GM12878 (cell line): ENCODE measurements around the gene GGTA1. TPM values are rescaled to one million over a fixed set of nuclear protein-coding genes. Genes with fewer than 3 reads are reported as not detected.

Source experiments
- ATAC-seq: fragments of 200-7000 bp; cut with Tn5 transposase; 3 replicates; pipeline ENCODE4 v1.9.1; 2020; ENCODE audit warnings: mild to moderate bottlenecking, moderate library complexity
- BruUV-seq: library from RNA; stranded (reverse); fragments of 400-500 nt; replicated peaks from 2 replicates; lab custom pipeline; 2021; lab: Mats Ljungman, UMichigan
- CTCF ChIA-PET: fragments of 300-600 bp; sonication (Branson Sonifier 250); formaldehyde crosslinking; extraction: SDS; loops from one replicate; lab custom pipeline; 2021; ENCODE audit warnings: inconsistent platforms; lab: Yijun Ruan, JAX
- POLR2A ChIA-PET: fragments of 350-600 bp; formaldehyde crosslinking; extraction: SDS; loops from one replicate; lab custom pipeline; 2021; ENCODE audit warnings: inconsistent platforms; lab: Charles Lee
- RAD21 ChIA-PET: fragments of 300-600 bp; sonication (Branson Sonifier 250); formaldehyde crosslinking; loops from one replicate; lab custom pipeline; 2023; ENCODE audit warnings: antibody characterized with exemption; ENCODE audit not compliant: unreplicated experiment; lab: Charles Lee
- SMC1A ChIA-PET: fragments of 300-600 bp; sonication (Branson Sonifier 250); formaldehyde crosslinking; loops from one replicate; lab custom pipeline; 2023; ENCODE audit not compliant: unreplicated experiment, uncharacterized antibody; lab: Charles Lee
- DNase-seq: peaks from one replicate; pipeline ENCODE4 v3.0.0-alpha.2; 2011; ENCODE audit warnings: low read depth, low spot score
- FAIRE-seq: peaks from 3 replicates; lab custom pipeline; 2011; peaks lifted over from hg19 to GRCh38; lab: Jason Lieb, UNC
- H2AFZ ChIP-seq: 2 replicates; pipeline ENCODE4 v1.6.0; 2011; ENCODE audit warnings: low read depth, low read length, control low read depth; ENCODE audit not compliant: control insufficient read depth
- H3K27ac ChIP-seq: 2 replicates; pipeline ENCODE4 v1.5.1; 2011; ENCODE audit warnings: control low read depth; ENCODE audit not compliant: control insufficient read depth, insufficient read depth
- H3K27me3 ChIP-seq, 2 experiments: replicated peaks in 1 of 2; 2 replicates each; pipeline versions ENCODE4 v1.6.0 to v1.6.1; 2011; ENCODE audit warnings: low read length in 1 of 2; ENCODE audit not compliant: control insufficient read depth in 2 of 2, insufficient read depth in 2 of 2
- H3K36me3 ChIP-seq, 2 experiments: 2 replicates each; pipeline ENCODE4 v1.5.1; 2011; ENCODE audit warnings: low read length in 1 of 2; ENCODE audit not compliant: control insufficient read depth in 2 of 2, insufficient read depth in 2 of 2
- H3K4me1 ChIP-seq: 2 replicates; pipeline ENCODE4 v1.6.1; 2011; ENCODE audit warnings: mild to moderate bottlenecking, low read length, moderate library complexity, mixed read lengths; ENCODE audit not compliant: control insufficient read depth, insufficient read depth
- H3K4me2 ChIP-seq: 2 replicates; pipeline ENCODE4 v1.6.0; 2011; ENCODE audit warnings: control low read depth; ENCODE audit not compliant: control insufficient read depth, insufficient read depth
- H3K4me3 ChIP-seq: fragments of 200-600 bp; sonication (generic); 2 replicates; pipeline ENCODE4 v1.5.1; 2016
- H3K79me2 ChIP-seq: 2 replicates; pipeline ENCODE4 v1.6.0; 2011; ENCODE audit warnings: low read length; ENCODE audit not compliant: control insufficient read depth, insufficient read depth
- H3K9ac ChIP-seq: 2 replicates; pipeline ENCODE4 v1.8.0; 2011; ENCODE audit warnings: low read length, control low read depth, mixed read lengths; ENCODE audit not compliant: control insufficient read depth, insufficient read depth
- H3K9me3 ChIP-seq: replicated peaks from 3 replicates; pipeline ENCODE4 v1.5.1; 2011; ENCODE audit warnings: mild to moderate bottlenecking, low read length; ENCODE audit not compliant: control insufficient read depth, insufficient read depth
- H4K20me1 ChIP-seq: 2 replicates; pipeline ENCODE4 v1.6.0; 2011; ENCODE audit not compliant: control insufficient read depth, insufficient read depth
- ASH2L ChIP-seq: fragments of 300-600, 200-600 bp; sonication (generic); IDR thresholded peaks from 2 replicates; pipeline ENCODE4 v1.6.1; 2017; ENCODE audit warnings: low read depth, mild to moderate bottlenecking, borderline replicate concordance
- BCL11A ChIP-seq: IDR thresholded peaks from 2 replicates; pipeline ENCODE4 v1.6.1; 2011; ENCODE audit warnings: low read depth, low read length
- EED ChIP-seq: sonication (generic); IDR thresholded peaks from 2 replicates; pipeline ENCODE4 v1.6.1; 2016; ENCODE audit warnings: antibody characterized with exemption, low read depth
- IRF4 ChIP-seq: IDR thresholded peaks from 2 replicates; pipeline ENCODE4 v1.6.1; 2011; ENCODE audit warnings: low read depth, low read length
- KDM1A ChIP-seq: fragments of 200-600 bp; sonication (generic); IDR thresholded peaks from 2 replicates; pipeline ENCODE4 v1.6.1; 2016; ENCODE audit warnings: borderline replicate concordance
- LARP7 ChIP-seq: fragments of 450-650 bp; IDR thresholded peaks from 2 replicates; pipeline ENCODE4 v1.6.1; 2017; ENCODE audit warnings: mild to moderate bottlenecking
- MTA2 ChIP-seq: fragments of 450-650 bp; IDR thresholded peaks from 2 replicates; pipeline ENCODE4 v1.6.1; 2016; ENCODE audit warnings: low read depth, mild to moderate bottlenecking, moderate library complexity
- NR2C2 ChIP-seq: IDR thresholded peaks from 2 replicates; pipeline ENCODE4 v1.6.1; 2011; ENCODE audit warnings: borderline replicate concordance, low read depth; ENCODE audit not compliant: control insufficient read depth, insufficient read length
- NR2F1 ChIP-seq: fragments of 450-650 bp; conservative IDR thresholded peaks from 2 replicates; pipeline ENCODE4 v1.6.1; 2017; ENCODE audit warnings: mild to moderate bottlenecking
- PML ChIP-seq: IDR thresholded peaks from 2 replicates; pipeline ENCODE4 v1.6.1; 2012; ENCODE audit warnings: low read length, inconsistent platforms
- RAD51 ChIP-seq: fragments of 450-650 bp; IDR thresholded peaks from 2 replicates; pipeline ENCODE4 v1.6.1; 2016; ENCODE audit warnings: moderate library complexity, mild to moderate bottlenecking, inconsistent platforms
- SP1 ChIP-seq: IDR thresholded peaks from one replicate; pipeline ENCODE4 v1.6.1; 2011; ENCODE audit warnings: low read depth, low read length
- WGBS: methylation state at CpG from one replicate; pipeline ENCODE4 v1.1.6; 2016; ENCODE audit warnings: low lambda C conversion rate; ENCODE audit not compliant: insufficient replicate concordance, insufficient coverage; ENCODE audit errors: missing lambda C conversion rate; 5-methylcytosine and 5-hydroxymethylcytosine counted together
- in situ Hi-C: fragments of 300-500 bp; cut with MboI; formaldehyde crosslinking; loops from 9 replicates; pipeline ENCODE4 v1.14.3; 2018; ENCODE audit warnings: mixed read lengths
- intact Hi-C: fragments of 100-400 bp; cut with micrococcal nuclease; formaldehyde crosslinking; loops from one replicate; pipeline ENCODE4 v1.14.2; 2022; ENCODE audit not compliant: unreplicated experiment
- polyA plus RNA-seq, 11 experiments: library from polyadenylated mRNA; depleted of rRNA in 4 of 11; unstranded in 6 of 11; stranded (reverse) in 5 of 11; fragments of >200 nt; fragmentation: Nextera tagmentation in 4 of 11; fragmentation: Illumina TruSeq in 1 of 11; extraction: Ambion mirVana in 4 of 11; extraction: Trizol in 1 of 11; gene quantifications; 1 replicate in 1 of 11; 2 replicates in 10 of 11; pipeline versions ENCODE4 v1.2.1 to v1.2.3, GENCODE V29; 2011 to 2016; ENCODE audit warnings: inconsistent platforms in 2 of 11, missing spikeins in 2 of 11, low read depth in 1 of 11
- total RNA-seq, 4 experiments: library from RNA; depleted of rRNA in 3 of 4; stranded (reverse); fragments of >200 nt in 3 of 4; fragmentation: Illumina TruSeq in 1 of 4; extraction: Trizol in 1 of 4; gene quantifications; 2 replicates each; pipeline versions ENCODE4 v1.2.1 to v1.2.3, GENCODE V29; 2013 to 2021
- TF ChIP-seq, protein P1 (sequence below): fragments of 450-650 bp; IDR thresholded peaks from 2 replicates; pipeline ENCODE4 v1.6.1; 2018; ENCODE audit warnings: mild to moderate bottlenecking, low read depth, moderate library complexity; ENCODE audit not compliant: partially characterized antibody
- TF ChIP-seq, protein P2 (sequence below): fragments of 450-650 bp; formaldehyde crosslinking; IDR thresholded peaks from 2 replicates; pipeline ENCODE4 v1.5.0; 2022; ENCODE audit warnings: mild to moderate bottlenecking, missing genetic modification characterization

The GGTA1 gene
- total and polyA plus RNA-seq, 10 of the 15 experiments (the other 5 are each of a cell fraction or from before 2014, with no cell fraction given): 0.09 to 0.65 (median 0.17) TPM; not detected in 2

DNA sequence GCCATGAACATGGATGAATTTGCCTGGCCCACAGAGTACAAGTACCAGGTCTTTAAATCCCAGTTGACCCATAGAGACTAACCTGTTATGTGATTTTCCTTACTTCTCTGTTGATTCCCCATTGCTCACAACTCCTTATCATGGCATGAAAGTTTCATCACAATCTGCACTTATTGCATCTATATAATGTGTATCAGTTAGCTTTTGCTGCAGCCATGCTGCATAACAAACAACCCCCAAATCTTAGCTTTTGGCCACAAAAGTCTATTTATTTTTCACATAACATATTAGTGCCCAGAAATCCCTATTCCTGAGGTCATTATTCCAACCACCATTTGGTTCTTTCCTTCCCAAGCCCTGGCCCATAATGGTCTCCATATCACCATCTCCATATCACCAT lies 3.7 kb downstream of the GGTA1 start:
- ATAC-seq: no peak
- RAD21 ChIA-PET: no interaction called here
- H3K4me1 ChIP-seq: peaks cover 12% of the 10 kb centered on the region
- in situ Hi-C loops (no loop called here), intact Hi-C loops (no loop called here)
- no peak for DNase-seq
- SMC1A ChIA-PET: interaction anchor here (0.9 kb wide), 1 partner anchor 47 kb away, joined by 3 read pairs; no protein-coding TSS in a partner anchor
- H3K36me3 ChIP-seq: no peaks in the 10 kb centered on the region
- no peaks in the 10 kb centered on the region for H3K79me2 ChIP-seq
- peaks cover 13 to 15% of the 10 kb centered on the region in 2 experiments; a peak in 3 of 4 replicates for H3K27me3 ChIP-seq
- no TSS peak for BruUV-seq
- POLR2A ChIA-PET: no interaction called here
- no peak overlapping the region for H3K9ac ChIP-seq
- H3K4me2 ChIP-seq: no peak overlapping the region
- H3K9me3 ChIP-seq: no peaks in the 10 kb centered on the region; the same call in 2 of the 3 replicates
- H3K4me3 ChIP-seq: no peak overlapping the region
- no peak overlapping the region for H3K27ac ChIP-seq
- CTCF ChIA-PET: interaction anchor here (1.4 kb wide), 1 partner anchor 175 kb away, joined by 3 read pairs; no protein-coding TSS in a partner anchor
- no peak overlapping the region for H2AFZ ChIP-seq
- FAIRE-seq: no peak
- TF ChIP-seq KDM1A (no peak), ASH2L (no peak), NR2F1 (no peak), PML (no peak)
- H4K20me1 ChIP-seq: no peaks in the 10 kb centered on the region

DNA sequence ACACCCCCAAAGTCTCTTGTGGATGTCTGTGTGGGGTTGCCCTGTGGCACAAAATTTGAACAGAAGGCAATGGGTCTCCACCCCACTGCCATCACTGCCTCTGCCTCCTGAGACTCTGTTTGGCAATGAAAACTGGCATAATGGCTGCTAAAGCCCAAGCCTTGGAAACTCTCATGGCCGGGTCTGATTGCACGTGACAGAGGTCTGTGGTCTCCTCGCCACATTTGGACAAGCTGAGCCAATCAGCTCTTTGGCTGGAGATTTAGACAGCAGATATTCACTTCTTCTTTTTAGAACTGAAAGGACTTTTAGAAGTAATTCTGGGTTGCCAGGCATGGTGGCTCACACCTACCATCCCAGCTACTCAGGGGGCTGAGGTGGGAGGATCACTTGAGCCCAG lies 5.5 kb downstream of the GGTA1 start:
- ChIA-PET SMC1A (no interaction called here), RAD21 (no interaction called here), POLR2A (no interaction called here), CTCF (interaction anchor here (0.7 kb wide), 1 partner anchor 532 kb away, joined by 3 read pairs; no protein-coding TSS in a partner anchor)
- Histone ChIP-seq H3K9me3 (no peaks in the 10 kb centered on the region; the same call in 2 of the 3 replicates), H3K79me2 (no peaks in the 10 kb centered on the region), H3K27me3 (peaks cover 8 to 9% of the 10 kb centered on the region in 2 experiments; a peak in 3 of 4 replicates), H3K9ac (no peak overlapping the region), H3K4me3 (no peak overlapping the region), H4K20me1 (no peaks in the 10 kb centered on the region), H3K4me2 (no peak overlapping the region), H3K27ac (no peak overlapping the region), H2AFZ (no peak overlapping the region; the same call in 1 of the 2 replicates), H3K4me1 (peaks cover 12% of the 10 kb centered on the region), H3K36me3 (no peaks in the 10 kb centered on the region)
- 7% methylated on average over 3 of the region's 3 CpGs for WGBS
- no TSS peak for BruUV-seq
- intact Hi-C loops (no loop called here), in situ Hi-C loops (no loop called here)
- FAIRE-seq (peak; percentile 7), DNase-seq (no peak), ATAC-seq (peak; percentile 46)
- TF ChIP-seq, protein P1, sequence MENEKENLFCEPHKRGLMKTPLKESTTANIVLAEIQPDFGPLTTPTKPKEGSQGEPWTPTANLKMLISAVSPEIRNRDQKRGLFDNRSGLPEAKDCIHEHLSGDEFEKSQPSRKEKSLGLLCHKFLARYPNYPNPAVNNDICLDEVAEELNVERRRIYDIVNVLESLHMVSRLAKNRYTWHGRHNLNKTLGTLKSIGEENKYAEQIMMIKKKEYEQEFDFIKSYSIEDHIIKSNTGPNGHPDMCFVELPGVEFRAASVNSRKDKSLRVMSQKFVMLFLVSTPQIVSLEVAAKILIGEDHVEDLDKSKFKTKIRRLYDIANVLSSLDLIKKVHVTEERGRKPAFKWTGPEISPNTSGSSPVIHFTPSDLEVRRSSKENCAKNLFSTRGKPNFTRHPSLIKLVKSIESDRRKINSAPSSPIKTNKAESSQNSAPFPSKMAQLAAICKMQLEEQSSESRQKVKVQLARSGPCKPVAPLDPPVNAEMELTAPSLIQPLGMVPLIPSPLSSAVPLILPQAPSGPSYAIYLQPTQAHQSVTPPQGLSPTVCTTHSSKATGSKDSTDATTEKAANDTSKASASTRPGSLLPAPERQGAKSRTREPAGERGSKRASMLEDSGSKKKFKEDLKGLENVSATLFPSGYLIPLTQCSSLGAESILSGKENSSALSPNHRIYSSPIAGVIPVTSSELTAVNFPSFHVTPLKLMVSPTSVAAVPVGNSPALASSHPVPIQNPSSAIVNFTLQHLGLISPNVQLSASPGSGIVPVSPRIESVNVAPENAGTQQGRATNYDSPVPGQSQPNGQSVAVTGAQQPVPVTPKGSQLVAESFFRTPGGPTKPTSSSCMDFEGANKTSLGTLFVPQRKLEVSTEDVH: no peak
- TF ChIP-seq LARP7 (no peak), NR2C2 (no peak), RAD51 (no peak), SP1 (no peak), MTA2 (no peak), EED (no peak), IRF4 (no peak), BCL11A (no peak)
- TF ChIP-seq, protein P2, sequence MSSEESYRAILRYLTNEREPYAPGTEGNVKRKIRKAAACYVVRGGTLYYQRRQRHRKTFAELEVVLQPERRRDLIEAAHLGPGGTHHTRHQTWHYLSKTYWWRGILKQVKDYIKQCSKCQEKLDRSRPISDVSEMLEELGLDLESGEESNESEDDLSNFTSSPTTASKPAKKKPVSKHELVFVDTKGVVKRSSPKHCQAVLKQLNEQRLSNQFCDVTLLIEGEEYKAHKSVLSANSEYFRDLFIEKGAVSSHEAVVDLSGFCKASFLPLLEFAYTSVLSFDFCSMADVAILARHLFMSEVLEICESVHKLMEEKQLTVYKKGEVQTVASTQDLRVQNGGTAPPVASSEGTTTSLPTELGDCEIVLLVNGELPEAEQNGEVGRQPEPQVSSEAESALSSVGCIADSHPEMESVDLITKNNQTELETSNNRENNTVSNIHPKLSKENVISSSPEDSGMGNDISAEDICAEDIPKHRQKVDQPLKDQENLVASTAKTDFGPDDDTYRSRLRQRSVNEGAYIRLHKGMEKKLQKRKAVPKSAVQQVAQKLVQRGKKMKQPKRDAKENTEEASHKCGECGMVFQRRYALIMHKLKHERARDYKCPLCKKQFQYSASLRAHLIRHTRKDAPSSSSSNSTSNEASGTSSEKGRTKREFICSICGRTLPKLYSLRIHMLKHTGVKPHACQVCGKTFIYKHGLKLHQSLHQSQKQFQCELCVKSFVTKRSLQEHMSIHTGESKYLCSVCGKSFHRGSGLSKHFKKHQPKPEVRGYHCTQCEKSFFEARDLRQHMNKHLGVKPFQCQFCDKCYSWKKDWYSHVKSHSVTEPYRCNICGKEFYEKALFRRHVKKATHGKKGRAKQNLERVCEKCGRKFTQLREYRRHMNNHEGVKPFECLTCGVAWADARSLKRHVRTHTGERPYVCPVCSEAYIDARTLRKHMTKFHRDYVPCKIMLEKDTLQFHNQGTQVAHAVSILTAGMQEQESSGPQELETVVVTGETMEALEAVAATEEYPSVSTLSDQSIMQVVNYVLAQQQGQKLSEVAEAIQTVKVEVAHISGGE (CRISPR knock-in tag): no peak
